Endothelial cell of umbilical vein (primary cell): ENCODE measurements around the gene PRKCB.
"Not testable (repeated sequence)": the region's sequence is repeated elsewhere in the genome, so short reads cannot be mapped to it uniquely, and the experiment has no call there.

Experiments
- EZH2 ChIP-seq: IDR thresholded peaks from 2 replicates; pipeline ENCODE4 v1.6.1; 2012; ENCODE audit warnings: borderline replicate concordance, low read depth, mild to moderate bottlenecking, moderate library complexity, low read length, inconsistent platforms; ENCODE audit not compliant: severe bottlenecking
- FOS ChIP-seq: IDR thresholded peaks from 2 replicates; pipeline ENCODE4 v1.6.1; 2011; ENCODE audit warnings: mild to moderate bottlenecking, low read length, moderate library complexity, borderline replicate concordance; ENCODE audit not compliant: insufficient read depth
- JUN ChIP-seq: IDR thresholded peaks from 2 replicates; pipeline ENCODE4 v1.6.1; 2011; ENCODE audit warnings: borderline replicate concordance, low read depth; ENCODE audit not compliant: insufficient read length, insufficient read depth
- MYC ChIP-seq: IDR thresholded peaks from one replicate; pipeline ENCODE4 v1.6.1; 2011; ENCODE audit warnings: mild to moderate bottlenecking, low read depth, low read length
- POLR2A ChIP-seq: IDR thresholded peaks from 2 replicates; pipeline ENCODE4 v1.6.1; 2012; ENCODE audit warnings: low read depth, mild to moderate bottlenecking, control low read depth, low read length
- POLR2AphosphoS5 ChIP-seq: IDR thresholded peaks from 2 replicates; pipeline ENCODE4 v1.6.1; 2012; ENCODE audit warnings: low read depth, mild to moderate bottlenecking, control low read depth, low read length, moderate library complexity; ENCODE audit not compliant: insufficient read depth
- TF ChIP-seq, protein P1 (sequence below), 2 donors: IDR thresholded peaks; 1 replicate in 1 of 2; 2 replicates in 1 of 2; pipeline ENCODE4 v1.5.1; 2011; ENCODE audit warnings: low read length in 2 of 2, mild to moderate bottlenecking in 2 of 2, moderate library complexity in 2 of 2, control low read depth in 1 of 2, inconsistent platforms in 1 of 2, low read depth in 1 of 2; ENCODE audit not compliant: insufficient read depth in 1 of 2; ENCODE audit errors: extremely low read depth in 1 of 2
- TF ChIP-seq, protein P2 (sequence below): IDR thresholded peaks from 2 replicates; pipeline ENCODE4 v1.6.1; 2011; ENCODE audit not compliant: insufficient read depth, insufficient read length

DNA sequence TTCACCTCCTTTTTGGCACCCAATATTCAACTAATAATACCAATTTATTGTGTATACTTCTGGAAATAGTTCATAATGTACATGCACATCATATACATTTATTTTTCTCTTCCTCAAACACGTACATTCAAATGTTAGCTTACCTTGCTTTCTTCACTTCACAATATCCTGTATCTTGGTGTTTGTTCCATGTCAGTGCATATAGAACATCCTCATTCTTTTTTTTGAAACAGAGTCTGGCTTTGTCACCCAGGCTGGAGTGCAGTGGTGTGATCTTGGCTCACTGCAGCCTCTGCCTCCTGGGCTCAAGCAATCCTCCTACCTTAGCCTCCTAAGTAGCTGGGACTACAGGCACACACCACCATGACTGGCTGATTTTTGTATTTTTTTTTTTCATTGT lies 80.8 kb downstream of the PRKCB start:
- TF ChIP-seq, protein P1, sequence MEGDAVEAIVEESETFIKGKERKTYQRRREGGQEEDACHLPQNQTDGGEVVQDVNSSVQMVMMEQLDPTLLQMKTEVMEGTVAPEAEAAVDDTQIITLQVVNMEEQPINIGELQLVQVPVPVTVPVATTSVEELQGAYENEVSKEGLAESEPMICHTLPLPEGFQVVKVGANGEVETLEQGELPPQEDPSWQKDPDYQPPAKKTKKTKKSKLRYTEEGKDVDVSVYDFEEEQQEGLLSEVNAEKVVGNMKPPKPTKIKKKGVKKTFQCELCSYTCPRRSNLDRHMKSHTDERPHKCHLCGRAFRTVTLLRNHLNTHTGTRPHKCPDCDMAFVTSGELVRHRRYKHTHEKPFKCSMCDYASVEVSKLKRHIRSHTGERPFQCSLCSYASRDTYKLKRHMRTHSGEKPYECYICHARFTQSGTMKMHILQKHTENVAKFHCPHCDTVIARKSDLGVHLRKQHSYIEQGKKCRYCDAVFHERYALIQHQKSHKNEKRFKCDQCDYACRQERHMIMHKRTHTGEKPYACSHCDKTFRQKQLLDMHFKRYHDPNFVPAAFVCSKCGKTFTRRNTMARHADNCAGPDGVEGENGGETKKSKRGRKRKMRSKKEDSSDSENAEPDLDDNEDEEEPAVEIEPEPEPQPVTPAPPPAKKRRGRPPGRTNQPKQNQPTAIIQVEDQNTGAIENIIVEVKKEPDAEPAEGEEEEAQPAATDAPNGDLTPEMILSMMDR (IDR thresholded peaks at IDR 0.05; ENCODE audit: extremely low read depth in 1 of 2, insufficient read depth in 1 of 2, low read depth in 1 of 2, low read length in 2 of 2), result not testable (repeated sequence)
- TF ChIP-seq FOS, POLR2A, EZH2, POLR2AphosphoS5, MYC, JUN: not testable (repeated sequence)
- TF ChIP-seq, protein P2, sequence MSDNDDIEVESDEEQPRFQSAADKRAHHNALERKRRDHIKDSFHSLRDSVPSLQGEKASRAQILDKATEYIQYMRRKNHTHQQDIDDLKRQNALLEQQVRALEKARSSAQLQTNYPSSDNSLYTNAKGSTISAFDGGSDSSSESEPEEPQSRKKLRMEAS, result not testable (repeated sequence)
